A673 (cell line): ENCODE measurements around the gene UNC50.

Experiments used
- CTCF ChIP-seq: fragments of 300-800, 200-600 bp; sonication (generic); conservative IDR thresholded peaks from 2 replicates; pipeline ENCODE4 v1.5.1; 2017; ENCODE audit warnings: low read depth, mild to moderate bottlenecking, antibody characterized with exemption, low read length, moderate library complexity, mixed read lengths
- EZH2 ChIP-seq: fragments of 200-600 bp; sonication (generic); IDR thresholded peaks from 2 replicates; pipeline ENCODE4 v1.6.1; 2017; ENCODE audit warnings: borderline replicate concordance, low read depth, mild to moderate bottlenecking, mixed read lengths, antibody characterized with exemption, low read length; ENCODE audit not compliant: poor library complexity, severe bottlenecking

- TF ChIP-seq CTCF (no peak), EZH2 (no peak)
These were observed 45.0 kb upstream of the UNC50 start for GRCh38 chr2:98563394-98563793.
